Activated T-helper 1 cell treated with Interleukin-2 at 50 U/mL for 16 hours (primary cell): Measurements from ENCODE around the gene PAK1IP1.
"Not testable (repeated sequence)": the region's sequence is repeated elsewhere in the genome, so short reads cannot be mapped to it uniquely, and the experiment has no call there.

ENCODE experiments used
- DNase-seq: peaks from one replicate; pipeline ENCODE4 v3.0.0-alpha.2; 2020; ENCODE audit warnings: low read depth

The PAK1IP1 gene

DNA sequence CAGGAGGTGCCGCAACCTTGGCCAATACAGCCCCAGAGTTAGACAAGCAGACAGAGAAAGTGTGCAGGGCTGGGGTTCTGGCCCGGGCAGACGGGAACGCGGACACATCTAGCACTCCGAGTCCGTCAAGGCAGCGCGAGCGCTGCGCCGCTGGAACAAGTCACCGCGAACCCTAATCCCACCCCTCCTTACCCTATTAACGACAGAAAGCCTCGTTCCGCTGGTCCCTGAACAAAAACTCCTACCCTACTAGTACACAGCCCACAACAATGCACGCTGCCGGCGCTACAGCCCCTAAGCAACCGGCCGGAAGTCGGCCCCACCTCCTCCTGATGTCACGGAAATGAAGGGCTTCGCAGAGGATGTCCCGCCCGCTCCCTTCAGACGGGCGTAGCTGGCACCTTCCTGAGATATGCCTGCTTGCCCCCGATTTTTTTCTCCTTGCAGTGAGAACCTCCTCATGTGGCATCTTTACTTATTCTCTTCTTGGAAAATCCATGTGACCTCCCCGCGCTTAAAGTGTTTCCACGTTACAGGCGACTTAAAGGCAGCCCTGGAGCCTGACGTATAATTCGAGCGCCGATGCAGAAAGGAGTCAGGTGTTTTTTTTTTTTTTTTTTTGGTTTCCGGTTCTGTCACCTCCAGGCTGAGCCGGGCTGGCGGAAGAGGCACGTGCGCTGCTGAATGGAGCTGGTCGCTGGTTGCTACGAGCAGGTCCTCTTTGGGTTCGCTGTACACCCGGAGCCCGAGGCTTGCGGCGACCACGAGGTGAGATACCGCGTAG is at the start of gene PAK1IP1, which contains the start of gene C6orf52:
Gene PAK1IP1 (plus strand): TSS at position 671 of the 784 bp plus-strand sequence. CDS start 14 bp downstream, at position 685.
Gene C6orf52 (minus strand): TSS at position 315 of the 784 bp plus-strand sequence. CDS start 7,066 bp downstream, outside the sequence.
- peak; percentile 86 for DNase-seq

- no peak for DNase-seq
Measured at GRCh38 chr6:10655508-10656055, 39.2 kb upstream of the PAK1IP1 start.

DNA sequence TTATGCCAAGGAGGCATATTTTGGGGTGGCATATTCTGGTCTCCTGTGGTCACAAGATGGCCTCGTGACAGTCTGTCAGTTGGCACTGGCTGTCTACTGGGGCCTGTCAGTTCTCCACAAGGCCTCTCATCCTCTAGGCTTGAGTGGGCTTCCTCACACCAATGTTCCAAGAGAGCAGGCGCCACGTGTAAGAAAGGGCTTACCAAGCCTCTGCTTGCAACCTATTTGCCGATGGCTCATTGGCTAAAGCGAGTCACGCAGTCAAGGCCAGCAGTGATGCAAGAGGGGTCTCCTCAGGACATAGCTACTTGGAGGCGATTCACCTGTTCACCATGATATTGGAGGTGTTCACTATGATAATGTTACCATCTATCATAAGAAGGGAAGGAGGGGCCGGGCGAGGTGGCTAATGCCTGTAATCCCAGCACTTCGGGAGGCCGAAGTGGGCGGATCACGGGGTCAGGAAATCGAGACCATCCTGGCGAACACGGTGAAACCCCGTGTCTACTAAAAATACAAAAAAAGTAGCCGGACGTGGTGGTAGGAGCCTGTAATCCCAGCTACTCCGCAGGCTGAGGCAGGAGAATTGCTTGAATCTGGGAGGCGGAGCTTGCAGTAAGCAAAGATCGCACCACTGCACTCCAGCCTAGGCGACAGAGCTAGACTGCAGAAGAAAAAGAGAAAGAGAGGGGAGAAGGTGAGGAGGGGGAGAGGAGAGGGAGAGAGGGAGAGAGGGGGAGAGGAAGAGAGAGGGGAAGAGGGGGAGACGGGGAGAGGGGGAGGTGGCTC is 35.7 kb upstream of the PAK1IP1 start:
- DNase-seq, result no peak

GRCh38 chr6:10659699-10660348 is 34.9 kb upstream of the PAK1IP1 start:
- no peak for DNase-seq

DNA sequence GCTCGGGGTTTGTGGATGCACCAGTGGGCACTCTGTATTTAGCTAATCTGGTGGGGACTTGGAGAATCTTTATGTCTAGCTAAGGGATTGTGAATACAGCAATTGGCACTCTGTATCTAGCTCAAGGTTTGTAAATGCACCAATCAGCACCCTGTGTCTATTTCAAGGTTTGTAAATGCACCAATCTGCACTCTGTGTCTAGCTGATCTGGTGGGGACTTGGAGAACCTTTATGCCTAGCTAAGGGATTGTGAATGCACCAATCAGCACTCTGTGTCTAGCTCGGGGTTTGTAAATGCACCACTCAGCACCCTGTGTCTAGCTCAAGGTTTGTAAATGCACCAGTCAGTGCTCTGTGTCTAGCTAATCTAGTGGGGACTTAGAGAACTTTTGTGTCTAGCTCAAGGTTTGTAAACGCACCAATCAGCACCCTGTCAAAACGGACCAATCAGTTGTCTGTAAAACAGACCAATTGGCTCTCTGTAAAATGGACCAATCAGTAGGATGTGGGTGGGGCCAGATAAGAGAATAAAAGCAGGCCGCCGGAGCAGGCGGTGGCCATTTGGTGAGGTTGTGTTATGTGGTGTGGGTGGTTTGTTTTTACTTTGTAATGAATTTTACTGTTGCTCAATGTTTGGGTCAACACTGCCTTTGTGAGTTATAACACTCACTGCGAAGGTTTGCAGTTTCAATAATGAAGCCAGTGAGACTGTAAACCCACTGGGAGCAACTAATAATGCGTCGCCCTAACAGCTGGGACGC is 34.2 kb upstream of the PAK1IP1 start:
- DNase-seq, result not testable (repeated sequence)

DNA sequence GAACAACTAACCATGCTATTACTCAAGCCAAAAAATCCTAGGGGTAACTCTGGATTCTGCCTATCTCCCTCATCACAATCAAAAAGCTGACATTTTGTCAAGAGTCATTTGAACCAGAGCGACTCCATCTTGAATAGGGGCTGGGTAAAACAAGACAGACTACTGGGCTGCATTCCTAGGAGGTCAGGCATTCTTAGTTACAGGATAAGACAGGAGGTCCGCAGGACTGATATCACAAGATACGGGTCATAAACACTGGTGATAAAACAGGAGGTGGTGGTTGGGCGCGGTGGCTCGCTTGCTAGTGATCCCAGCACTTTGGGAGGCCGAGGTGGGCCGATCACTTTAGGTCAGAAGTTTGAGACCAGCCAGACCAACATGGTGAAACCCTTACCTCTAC is 32.6 kb upstream of the PAK1IP1 start:
- no peak for DNase-seq

GRCh38 chr6:10662742-10663141 is 32.0 kb upstream of the PAK1IP1 start:
- DNase-seq, result no peak

DNA sequence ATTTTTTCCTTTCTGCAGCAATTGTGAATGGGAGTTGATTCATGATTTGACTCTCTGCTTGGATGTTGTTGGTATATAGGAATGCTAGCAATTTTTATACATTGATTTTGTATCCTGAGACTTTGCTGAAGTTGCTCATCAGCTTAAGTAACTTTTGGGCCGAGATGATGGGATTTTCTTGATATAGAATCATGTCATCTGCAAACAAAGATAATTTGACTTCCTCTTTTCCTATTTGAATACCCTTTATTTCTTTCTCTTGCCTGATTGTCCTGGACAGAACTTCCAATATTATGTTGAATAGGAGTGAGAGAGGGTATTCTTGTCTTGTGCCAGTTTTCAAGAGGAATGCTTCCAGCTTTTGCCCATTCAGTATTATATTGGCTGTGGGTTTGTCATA is 29.2 kb upstream of the PAK1IP1 start:
- DNase-seq, result not testable (repeated sequence)

- no peak for DNase-seq
Measured at GRCh38 chr6:10668126-10668917, 26.4 kb upstream of the PAK1IP1 start.

DNA sequence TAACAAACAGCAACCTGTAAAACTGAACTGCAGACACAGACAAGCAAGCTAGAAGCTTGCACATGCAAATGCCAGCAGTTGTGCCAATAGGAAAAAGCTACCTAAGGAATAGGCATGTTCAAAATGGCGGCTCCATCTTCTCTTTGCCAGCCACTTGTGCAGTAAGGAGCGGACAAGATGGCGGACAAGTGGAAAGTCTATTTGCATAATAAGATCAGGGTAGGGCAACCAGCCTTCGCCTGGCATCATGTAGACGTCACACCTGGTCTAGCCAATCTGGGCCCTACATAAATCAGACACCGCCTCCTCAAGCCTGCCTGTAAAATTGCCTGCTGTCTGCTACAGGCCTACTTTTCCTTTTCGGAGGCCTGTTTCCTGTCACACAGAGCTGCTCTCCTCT is 18.4 kb upstream of the PAK1IP1 start:
- no peak for DNase-seq

DNA sequence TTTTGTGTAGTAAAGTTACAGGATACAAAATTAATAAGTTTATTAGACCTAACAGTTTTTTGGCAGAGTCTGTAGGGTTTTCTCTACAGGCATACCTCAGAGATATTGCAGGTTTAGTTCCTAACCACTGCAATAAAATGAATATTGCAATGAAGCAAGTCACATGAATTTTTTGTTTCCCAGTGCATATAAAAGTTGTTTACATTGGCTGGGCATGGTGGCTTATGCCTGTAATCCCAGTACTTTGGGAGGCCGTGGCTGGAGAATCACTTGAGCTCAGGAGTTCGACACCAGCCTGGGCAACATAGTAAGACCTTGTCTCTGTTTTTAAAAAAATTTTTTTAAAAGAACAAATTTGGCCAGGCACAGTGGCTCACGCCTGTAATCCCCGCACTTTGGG is 16.3 kb upstream of the PAK1IP1 start:
- DNase-seq, result no peak

- no peak for DNase-seq
Measured at GRCh38 chr6:10681795-10682194, 13.0 kb upstream of the PAK1IP1 start.

DNA sequence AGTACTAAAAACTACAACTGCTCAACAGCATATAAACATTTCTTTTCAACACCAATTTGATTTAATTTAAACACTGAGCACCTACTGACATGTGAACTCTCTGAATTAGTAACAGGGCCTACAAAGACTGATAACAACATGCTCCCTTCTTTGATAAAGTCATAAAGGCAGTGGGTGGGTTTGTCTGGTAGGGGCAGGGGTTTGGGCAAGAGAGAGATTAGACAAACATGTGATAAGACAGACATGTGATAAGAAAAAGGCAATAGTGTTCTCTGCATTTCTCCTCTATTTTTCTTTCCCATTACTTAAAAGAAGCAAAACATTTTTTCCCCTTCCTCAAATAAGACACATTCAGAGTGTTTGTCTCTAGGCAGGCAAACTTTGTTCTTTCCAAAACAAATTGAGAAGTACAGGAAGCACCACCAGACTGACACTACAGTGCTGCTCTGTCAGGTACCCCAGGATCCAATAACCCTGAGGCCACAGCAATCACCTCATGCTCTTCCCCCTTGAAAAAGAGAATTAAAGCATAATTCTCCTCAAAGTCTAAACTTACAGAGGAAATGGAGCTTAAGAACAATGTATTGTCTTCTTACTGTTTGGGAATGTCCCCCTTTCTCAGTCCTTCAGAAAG is 12.3 kb upstream of the PAK1IP1 start:
- no peak for DNase-seq

DNA sequence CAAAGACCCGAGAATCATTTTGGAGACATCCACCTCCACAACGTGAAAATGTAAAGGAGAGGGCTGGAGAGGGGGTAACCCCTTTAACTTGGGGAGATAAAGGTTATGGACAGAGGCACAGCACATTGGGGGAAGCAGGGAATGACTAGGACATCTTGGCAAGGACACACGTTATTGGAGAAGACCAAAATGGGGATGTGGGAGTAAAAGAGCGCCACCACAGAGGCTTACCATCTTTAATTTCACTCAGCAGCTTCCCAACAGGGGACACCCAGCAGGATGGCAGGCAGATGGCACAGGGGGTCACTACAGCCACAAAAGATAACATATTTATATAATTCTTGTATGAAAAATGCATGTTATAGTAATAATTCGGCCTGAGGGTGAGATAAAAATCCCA is 10.2 kb upstream of the PAK1IP1 start:
- DNase-seq, result no peak

DNA sequence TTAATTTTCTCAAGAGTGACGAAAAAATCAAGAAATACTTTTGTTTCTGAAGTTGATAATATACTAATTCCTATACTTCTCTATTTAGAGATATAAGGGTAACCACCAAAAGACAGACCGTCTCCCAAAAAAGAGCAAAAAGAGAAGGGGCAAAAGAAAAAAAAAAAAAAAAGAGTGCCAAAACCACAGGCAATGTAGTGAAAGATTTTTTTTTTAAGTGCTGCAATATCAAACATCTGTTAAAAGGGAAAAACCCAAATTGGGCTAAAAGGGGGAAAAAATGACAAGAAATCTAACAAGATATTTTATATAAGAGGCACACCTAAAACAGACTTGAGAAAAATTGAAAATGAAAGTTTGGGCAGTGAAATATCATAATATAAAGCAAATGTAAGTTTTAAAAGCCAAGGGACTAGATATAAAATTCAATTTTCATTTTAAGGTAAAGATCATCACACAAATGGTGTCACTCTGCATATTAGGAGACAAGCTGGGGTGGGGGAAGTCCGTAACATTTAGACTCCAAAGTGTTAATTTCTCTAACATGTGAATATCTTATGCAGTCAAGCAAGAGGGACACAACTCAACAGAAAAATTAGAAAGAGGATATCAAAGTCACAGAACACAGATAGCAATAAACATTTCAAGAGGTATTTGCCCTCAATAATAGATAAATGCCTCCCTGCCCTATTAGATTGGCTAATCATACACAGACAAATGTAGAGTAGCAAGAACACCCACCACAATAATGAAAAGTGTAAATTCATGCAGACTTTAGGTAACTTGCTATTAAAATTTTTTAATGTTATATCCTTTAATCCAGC is 9.5 kb upstream of the PAK1IP1 start:
- no peak for DNase-seq

- no peak for DNase-seq
Measured at GRCh38 chr6:10686901-10687300, 7.9 kb upstream of the PAK1IP1 start.

GRCh38 chr6:10687582-10687981 is 7.2 kb upstream of the PAK1IP1 start:
- DNase-seq, result no peak

DNA sequence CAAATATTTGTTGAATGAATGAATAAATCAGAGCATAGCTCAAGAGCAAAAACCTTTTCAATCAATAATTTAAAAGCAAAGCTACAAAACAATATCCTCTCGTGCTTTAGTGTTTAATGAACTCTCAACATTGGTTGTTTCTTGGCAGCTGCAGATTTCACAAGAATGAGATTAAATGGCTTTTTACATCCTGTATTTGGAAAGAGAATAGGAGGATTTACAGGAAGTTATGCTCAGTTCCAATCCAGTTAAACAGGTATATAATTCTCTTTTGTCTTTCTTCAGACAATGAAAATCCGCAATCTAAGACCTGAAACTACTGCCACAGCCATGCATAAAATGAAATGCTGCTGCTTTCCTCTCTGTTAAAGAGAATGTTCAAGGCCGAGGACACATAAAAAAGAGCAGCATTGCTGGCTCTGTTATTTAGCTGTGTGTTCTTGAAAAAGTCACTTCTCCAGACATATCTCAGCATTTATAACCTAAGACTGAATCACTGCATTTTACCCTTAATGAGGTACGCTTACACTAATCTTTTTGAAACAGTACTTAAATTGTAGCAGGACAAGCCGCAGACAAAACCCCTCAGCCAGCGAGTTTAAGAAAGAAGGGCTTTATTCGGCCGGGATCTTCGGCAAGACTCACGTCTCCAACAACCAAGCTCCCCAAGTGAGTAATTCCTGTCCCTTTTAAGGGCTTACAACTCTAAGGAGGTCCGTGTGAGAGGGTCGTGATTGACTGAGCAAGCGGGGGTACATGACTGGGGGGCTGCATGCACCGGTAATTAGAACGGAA is 3.9 kb upstream of the PAK1IP1 start:
- DNase-seq, result no peak
